CD14-positive monocyte (primary cell): Measurements from ENCODE around the gene CFC1. TPM values are rescaled to one million over a fixed set of nuclear protein-coding genes. Genes with fewer than 3 reads are reported as not detected.
"Not testable (repeated sequence)": the region's sequence is repeated elsewhere in the genome, so short reads cannot be mapped to it uniquely, and the experiment has no call there.

Experiments used
- DNase-seq, 3 donors: peaks; one replicate each; pipeline ENCODE4 v3.0.0-alpha.2; 2011 to 2022
- H2AFZ ChIP-seq: 2 replicates; pipeline ENCODE4 v1.6.0; 2012; ENCODE audit warnings: mild to moderate bottlenecking, low read depth, low read length, inconsistent platforms; ENCODE audit not compliant: insufficient read depth, poor library complexity, severe bottlenecking
- H3K27ac ChIP-seq, 2 donors: 1 replicate in 1 of 2; 2 replicates in 1 of 2; pipeline ENCODE4 v1.5.1; 2012 to 2013; ENCODE audit warnings: low read length in 2 of 2, control low read depth in 1 of 2, inconsistent platforms in 1 of 2, low read depth in 1 of 2, mild to moderate bottlenecking in 1 of 2
- H3K27me3 ChIP-seq, 2 donors: one replicate each; pipeline versions ENCODE4 v1.6.0 to v1.6.1; 2011 to 2013; ENCODE audit warnings: low read length in 2 of 2; ENCODE audit not compliant: control insufficient read depth in 2 of 2, insufficient read depth in 2 of 2
- H3K36me3 ChIP-seq, 2 donors: replicated peaks in 1 of 2; 1 replicate in 1 of 2; 2 replicates in 1 of 2; pipeline versions ENCODE4 v1.5.1 to v1.6.1; 2012 to 2013; ENCODE audit warnings: low read length in 2 of 2, control low read depth in 1 of 2, inconsistent platforms in 1 of 2, mild to moderate bottlenecking in 1 of 2; ENCODE audit not compliant: insufficient read depth in 2 of 2, control insufficient read depth in 1 of 2
- H3K4me1 ChIP-seq, 2 donors: 1 replicate in 1 of 2; 2 replicates in 1 of 2; pipeline versions ENCODE4 v1.5.1 to v1.6.1; 2012 to 2013; ENCODE audit warnings: low read length in 2 of 2, control low read depth in 1 of 2, inconsistent platforms in 1 of 2, mild to moderate bottlenecking in 1 of 2, moderate library complexity in 1 of 2; ENCODE audit not compliant: insufficient read depth in 2 of 2, control insufficient read depth in 1 of 2
- H3K4me2 ChIP-seq: replicated peaks from 2 replicates; pipeline ENCODE3; 2012; ENCODE audit warnings: low read length, moderate library complexity, mild to moderate bottlenecking; ENCODE audit not compliant: poor library complexity, severe bottlenecking; ENCODE audit errors: extremely low read depth
- H3K4me3 ChIP-seq, 3 experiments: fragments of 200-600 bp in 1 of 3; sonication (generic) in 1 of 3; replicated peaks in 1 of 3; 1 replicate in 2 of 3; 2 replicates in 1 of 3; pipeline ENCODE4 v1.5.1; 2011 to 2013; ENCODE audit warnings: low read length in 3 of 3, mild to moderate bottlenecking in 3 of 3, control low read depth in 2 of 3, low read depth in 2 of 3, inconsistent platforms in 1 of 3, moderate library complexity in 1 of 3
- H3K79me2 ChIP-seq: 2 replicates; pipeline ENCODE4 v1.6.0; 2012; ENCODE audit warnings: mild to moderate bottlenecking, control low read depth, inconsistent platforms, low read length, moderate library complexity; ENCODE audit not compliant: insufficient read depth
- H3K9ac ChIP-seq: 2 replicates; pipeline ENCODE4 v1.6.0; 2017; ENCODE audit warnings: low read length, mild to moderate bottlenecking; ENCODE audit not compliant: insufficient read depth, poor library complexity, severe bottlenecking
- H3K9me3 ChIP-seq, 2 donors: replicated peaks in 1 of 2; 1 replicate in 1 of 2; 2 replicates in 1 of 2; pipeline versions ENCODE4 v1.5.1 to v1.6.1; 2012 to 2013; ENCODE audit warnings: low read length in 2 of 2, control low read depth in 1 of 2; ENCODE audit not compliant: control insufficient read depth in 1 of 2, insufficient read depth in 1 of 2
- H4K20me1 ChIP-seq: 2 replicates; pipeline ENCODE4 v1.6.0; 2012; ENCODE audit warnings: mild to moderate bottlenecking, low read length, control low read depth, moderate library complexity; ENCODE audit not compliant: insufficient read depth
- H3K27ac Mint-ChIP-seq, 7 donors: one replicate each; pipeline ENCODE4 v1.8.0; 2020; ENCODE audit warnings: mild to moderate bottlenecking in 7 of 7, mixed read lengths in 7 of 7, moderate library complexity in 6 of 7, inconsistent platforms in 2 of 7
- H3K27me3 Mint-ChIP-seq, 3 donors: one replicate each; pipeline ENCODE4 v1.8.0; 2021 to 2022; ENCODE audit warnings: low read depth in 3 of 3, mild to moderate bottlenecking in 3 of 3, mixed read lengths in 3 of 3, moderate library complexity in 3 of 3, inconsistent platforms in 1 of 3
- H3K36me3 Mint-ChIP-seq, 2 donors: one replicate each; pipeline ENCODE4 v1.8.0; 2020; ENCODE audit warnings: mixed read lengths in 2 of 2, inconsistent platforms in 1 of 2, mild to moderate bottlenecking in 1 of 2
- H3K4me1 Mint-ChIP-seq: one replicate; pipeline ENCODE4 v1.8.0; 2020; ENCODE audit warnings: mild to moderate bottlenecking, mixed read lengths
- H3K4me3 Mint-ChIP-seq, 2 donors: one replicate each; pipeline ENCODE4 v1.8.0; 2020; ENCODE audit warnings: mild to moderate bottlenecking in 2 of 2, mixed read lengths in 2 of 2, moderate library complexity in 1 of 2
- H3K9me3 Mint-ChIP-seq, 7 donors: one replicate each; pipeline ENCODE4 v1.8.0; 2020 to 2022; ENCODE audit warnings: mixed read lengths in 7 of 7, mild to moderate bottlenecking in 6 of 7, moderate library complexity in 6 of 7, inconsistent platforms in 2 of 7
- WGBS: methylation state at CpG from one replicate; pipeline ENCODE4 v1.1.5; 2013; ENCODE audit warnings: missing lambda C conversion rate; ENCODE audit not compliant: insufficient coverage; 5-methylcytosine and 5-hydroxymethylcytosine counted together
- intact Hi-C, 2 donors: fragments of 100-400 bp; cut with micrococcal nuclease; formaldehyde crosslinking; loops; one replicate each; pipeline versions ENCODE4 v1.15.0 to v1.15.1; 2023
- polyA plus RNA-seq, 3 donors: library from polyadenylated mRNA; depleted of rRNA in 1 of 3; unstranded in 2 of 3; stranded (reverse) in 1 of 3; fragments of 300-500 nt in 2 of 3; fragments of >200 nt in 1 of 3; fragmentation: Illumina TruSeq in 2 of 3; gene quantifications; 1 replicate in 2 of 3; 2 replicates in 1 of 3; pipeline ENCODE4 v1.2.3, GENCODE V29; 2012 to 2021

The CFC1 gene
- polyA plus RNA-seq, 3 donors: not detected

DNA sequence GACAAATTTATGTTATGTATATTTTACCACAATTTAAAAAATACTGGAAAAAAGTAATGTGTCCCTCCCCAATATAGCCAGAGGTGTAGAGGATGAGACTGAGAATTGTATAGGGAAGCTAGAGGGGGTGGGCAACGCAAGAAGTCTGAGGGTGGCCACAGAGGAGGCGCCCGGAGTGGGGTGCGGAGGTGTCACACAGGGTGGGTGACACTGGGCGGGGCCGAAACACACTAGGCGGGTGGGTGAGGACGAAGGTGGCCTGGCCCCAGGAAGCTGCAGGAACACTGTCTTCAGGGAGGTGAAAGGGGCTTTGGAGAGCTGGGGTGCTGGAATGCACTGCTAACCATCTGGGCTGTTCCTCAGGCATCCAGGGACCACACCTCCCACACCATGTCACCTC is 42.9 kb downstream of the CFC1 start:
- H3K27me3 Mint-ChIP-seq: not testable (repeated sequence)

DNA sequence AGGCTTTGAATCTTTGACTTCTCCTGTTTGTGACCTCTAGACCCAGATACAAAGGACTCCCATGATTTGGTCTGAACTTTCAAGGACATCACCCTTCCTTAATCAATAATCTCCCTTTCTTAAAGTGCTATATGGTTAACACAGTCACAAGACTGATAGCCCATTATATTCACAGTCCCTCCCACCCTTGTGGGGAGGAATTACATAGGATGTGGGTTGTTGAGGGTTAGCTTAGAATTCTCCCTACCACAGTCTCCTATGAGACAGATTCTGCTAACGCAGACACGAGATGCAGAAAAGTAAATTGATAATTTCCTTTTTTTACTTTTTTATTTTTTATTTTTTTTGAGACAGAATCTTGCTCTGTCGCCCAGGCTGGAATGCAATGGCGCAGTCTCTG is 45.2 kb downstream of the CFC1 start:
- intact Hi-C loops: not testable (repeated sequence)

More for the DNA sequence above, 42.9 kb downstream of the CFC1 start:
- DNase-seq, H3K27ac ChIP-seq, H3K9ac ChIP-seq, H3K4me2 ChIP-seq, H3K9me3 ChIP-seq, intact Hi-C loops, H3K27me3 ChIP-seq, H3K27ac Mint-ChIP-seq, H3K79me2 ChIP-seq, H3K4me3 ChIP-seq, H3K4me3 Mint-ChIP-seq, H3K4me1 ChIP-seq, H3K9me3 Mint-ChIP-seq, H3K4me1 Mint-ChIP-seq, H4K20me1 ChIP-seq, H3K36me3 Mint-ChIP-seq, H3K36me3 ChIP-seq, H2AFZ ChIP-seq: not testable (repeated sequence)
- no CpG with 5 or more reads among the region's 8 CpGs for WGBS

GRCh38 chr2:130549475-130549874 is 49.9 kb downstream of the CFC1 start:
- H3K4me3 Mint-ChIP-seq, H2AFZ ChIP-seq, H3K27ac Mint-ChIP-seq, H3K27me3 Mint-ChIP-seq, H4K20me1 ChIP-seq, H3K4me1 ChIP-seq, H3K4me2 ChIP-seq, H3K79me2 ChIP-seq, H3K27me3 ChIP-seq, H3K9me3 ChIP-seq, H3K9ac ChIP-seq, H3K36me3 Mint-ChIP-seq, DNase-seq, H3K36me3 ChIP-seq, H3K4me1 Mint-ChIP-seq, H3K27ac ChIP-seq, H3K9me3 Mint-ChIP-seq, intact Hi-C loops, H3K4me3 ChIP-seq: not testable (repeated sequence)
- no CpG with 5 or more reads among the region's 27 CpGs for WGBS

More for the DNA sequence above, 45.2 kb downstream of the CFC1 start:
- not testable (repeated sequence) for H3K4me3 ChIP-seq, H3K4me1 Mint-ChIP-seq, H4K20me1 ChIP-seq, H3K9me3 ChIP-seq, H3K4me3 Mint-ChIP-seq, DNase-seq, H3K9me3 Mint-ChIP-seq, H3K27me3 ChIP-seq, H2AFZ ChIP-seq, H3K27ac Mint-ChIP-seq, H3K27me3 Mint-ChIP-seq, H3K36me3 Mint-ChIP-seq, H3K36me3 ChIP-seq, H3K4me2 ChIP-seq, H3K27ac ChIP-seq, H3K9ac ChIP-seq, H3K4me1 ChIP-seq, H3K79me2 ChIP-seq
- WGBS: no CpG with 5 or more reads among the region's 4 CpGs

DNA sequence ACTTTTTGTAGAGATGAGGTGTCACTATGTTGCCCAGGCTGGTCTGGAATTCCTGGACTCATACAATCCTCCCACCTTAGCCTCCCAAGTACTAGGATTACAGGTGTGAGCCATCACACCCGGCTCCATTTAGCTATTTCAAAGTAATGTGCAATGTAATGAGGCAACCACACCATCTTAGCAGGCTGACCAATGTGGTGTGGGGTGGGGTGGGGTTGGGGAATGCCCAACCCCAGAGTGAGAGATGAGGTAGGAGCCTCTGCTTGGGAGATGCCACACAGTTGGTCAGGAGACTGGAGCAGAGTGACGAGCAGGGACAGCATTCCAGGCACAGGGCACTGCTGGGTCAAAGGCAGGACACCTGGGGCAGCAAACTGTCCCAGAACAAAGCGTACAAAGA is 51.0 kb downstream of the CFC1 start:
- H3K27ac ChIP-seq, H3K27me3 Mint-ChIP-seq, H3K36me3 Mint-ChIP-seq, H3K4me2 ChIP-seq, DNase-seq, H3K4me1 ChIP-seq, H3K4me3 ChIP-seq, H3K27ac Mint-ChIP-seq, intact Hi-C loops, H4K20me1 ChIP-seq, H3K79me2 ChIP-seq, H3K27me3 ChIP-seq, H3K4me1 Mint-ChIP-seq, H3K9me3 Mint-ChIP-seq, H3K9ac ChIP-seq, H3K9me3 ChIP-seq, H3K36me3 ChIP-seq, H3K4me3 Mint-ChIP-seq, H2AFZ ChIP-seq: not testable (repeated sequence)
- no CpG with 5 or more reads among the region's 3 CpGs for WGBS
